Breast epithelium (tissue), 4 donors: ENCODE measurements around the gene ZNF808. TPM values are rescaled to one million over a fixed set of nuclear protein-coding genes. Genes with fewer than 3 reads are reported as not detected.
"Not testable (repeated sequence)": the region's sequence is repeated elsewhere in the genome, so short reads cannot be mapped to it uniquely, and the experiment has no call there.

ENCODE experiments used
- DNase-seq, 2 donors: peaks; one replicate each; pipeline ENCODE4 v3.0.0-alpha.2; 2019; ENCODE audit warnings: low spot score in 2 of 2
- H3K27ac ChIP-seq, 2 donors: fragments of 200-600 bp; sonication (generic) in 1 of 2; one replicate each; pipeline ENCODE4 v1.5.1; 2016 to 2019; ENCODE audit warnings: mild to moderate bottlenecking in 1 of 2
- H3K27me3 ChIP-seq, 2 donors: fragments of 200-600 bp; sonication (generic) in 1 of 2; one replicate each; pipeline versions ENCODE4 v1.5.1 to v1.6.0; 2017 to 2019; ENCODE audit warnings: control low read depth in 1 of 2, mild to moderate bottlenecking in 1 of 2
- H3K36me3 ChIP-seq: fragments of 200-600 bp; one replicate; pipeline ENCODE4 v1.5.1; 2019
- H3K4me1 ChIP-seq, 2 donors: fragments of 200-600 bp; sonication (generic); one replicate each; pipeline ENCODE4 v1.5.1; 2016 to 2019; ENCODE audit warnings: control low read depth in 1 of 2
- H3K4me3 ChIP-seq, 3 donors: fragments of 200-600 bp; sonication (generic); 1 replicate in 2 of 3; 2 replicates in 1 of 3; pipeline ENCODE4 v1.5.1; 2016 to 2019; ENCODE audit warnings: mild to moderate bottlenecking in 3 of 3, moderate library complexity in 2 of 3
- H3K9me3 ChIP-seq, 2 donors: fragments of 200-600 bp; sonication (generic) in 1 of 2; one replicate each; pipeline ENCODE4 v1.5.1; 2016 to 2019; ENCODE audit warnings: control low read depth in 1 of 2
- CTCF ChIP-seq, 3 donors: fragments of 450-650 bp; IDR thresholded peaks; one replicate each; pipeline ENCODE4 v1.5.1; 2016 to 2017; ENCODE audit warnings: antibody characterized with exemption in 3 of 3, mild to moderate bottlenecking in 3 of 3, moderate library complexity in 3 of 3
- POLR2A ChIP-seq: fragments of 450-650 bp; IDR thresholded peaks from one replicate; pipeline ENCODE4 v1.6.1; 2016; ENCODE audit warnings: antibody characterized with exemption, mild to moderate bottlenecking, moderate library complexity
- POLR2AphosphoS5 ChIP-seq, 3 donors: sonication (generic); formaldehyde crosslinking; IDR thresholded peaks; one replicate each; pipeline ENCODE4 v1.6.1; 2017; ENCODE audit warnings: antibody characterized with exemption in 3 of 3
- intact Hi-C: fragments of 100-400 bp; cut with DNase I; formaldehyde crosslinking; loops from one replicate; pipeline ENCODE4 v1.15.1; 2023; ENCODE audit warnings: low total_unique reads
- total RNA-seq, 3 donors: library from RNA; depleted of rRNA; stranded (reverse); fragments of >200 nt; gene quantifications; one replicate each; pipeline ENCODE4 v1.1.0, GENCODE V29; 2016

ZNF808 gene
- total RNA-seq, 3 donors from 2014 or later, result 20.6 to 35.1 (median 21.3) TPM

DNA sequence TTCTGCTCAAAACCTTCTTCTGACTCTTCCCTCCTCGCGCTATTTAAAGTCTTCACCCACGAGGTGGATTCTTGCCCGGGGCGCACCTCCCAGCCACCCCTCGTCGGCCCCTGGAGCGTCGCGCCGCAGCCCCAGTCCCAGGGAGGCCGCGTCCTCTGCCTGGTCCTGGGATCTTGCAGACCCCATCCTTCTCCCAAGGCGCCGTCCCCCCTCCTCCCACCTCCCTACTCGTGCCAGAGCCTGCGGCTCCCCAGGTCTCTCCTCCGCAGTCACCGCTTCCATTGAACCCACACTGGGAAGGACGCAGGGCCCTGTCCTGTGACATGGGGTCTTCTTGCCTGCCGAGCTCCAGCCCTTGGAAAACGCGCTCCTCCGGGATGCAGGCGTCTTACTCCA lies 486 bp downstream of the ZNF808 start:
- intact Hi-C loops, result no loop called here
- H3K27me3 ChIP-seq, result no peaks in the 10 kb centered on the region
- peak overlapping the region; percentile 88 to 96 for H3K27ac ChIP-seq
- no peak for TF ChIP-seq CTCF (IDR thresholded peaks at IDR 0.05)
- H3K36me3 ChIP-seq, result no peaks in the 10 kb centered on the region
- H3K4me3 ChIP-seq, result peak overlapping the region; percentile 61 to 80 (median 78)
- H3K4me1 ChIP-seq, result no peaks in the 10 kb centered on the region
- DNase-seq, result no peak
- no peaks in the 10 kb centered on the region for H3K9me3 ChIP-seq

DNA sequence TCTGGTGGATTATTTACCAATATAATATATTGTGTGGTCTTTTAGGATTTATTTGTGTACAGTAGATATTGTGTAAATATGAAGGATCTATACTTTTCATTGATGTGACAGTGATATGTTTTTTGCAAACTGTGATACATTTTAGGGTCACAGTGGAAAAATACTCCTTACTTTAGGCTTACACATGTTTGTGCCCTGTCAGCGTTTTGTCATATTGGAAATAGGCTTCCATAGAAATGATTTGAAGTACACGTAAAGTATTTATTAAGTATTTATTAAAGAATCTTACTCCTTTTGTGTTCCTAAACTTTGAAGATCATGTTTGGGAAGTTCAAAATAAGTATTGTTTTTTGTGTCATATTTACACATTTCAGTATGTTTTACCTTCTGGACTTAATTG lies 5.0 kb downstream of the ZNF808 start:
- intact Hi-C loops, result no loop called here
- TF ChIP-seq POLR2AphosphoS5 (IDR thresholded peaks at IDR 0.05), result no peak
- TF ChIP-seq POLR2A, result no peak
- TF ChIP-seq CTCF (IDR thresholded peaks at IDR 0.05), result no peak
- H3K9me3 ChIP-seq, result no peaks in the 10 kb centered on the region
- DNase-seq, result no peak
- H3K36me3 ChIP-seq, result no peaks in the 10 kb centered on the region
- H3K4me3 ChIP-seq, result no peak overlapping the region
- H3K27ac ChIP-seq, result no peak overlapping the region
- no peaks in the 10 kb centered on the region for H3K27me3 ChIP-seq
- no peaks in the 10 kb centered on the region for H3K4me1 ChIP-seq

GRCh38 chr19:52533901-52534300 lies 6.4 kb downstream of the ZNF808 start:
- intact Hi-C loops, result no loop called here
- H3K9me3 ChIP-seq, result no peaks in the 10 kb centered on the region
- H3K4me1 ChIP-seq, result no peaks in the 10 kb centered on the region
- no peak overlapping the region for H3K27ac ChIP-seq
- no peak overlapping the region for H3K4me3 ChIP-seq
- TF ChIP-seq CTCF (IDR thresholded peaks at IDR 0.05) (no peak), POLR2A (no peak), POLR2AphosphoS5 (IDR thresholded peaks at IDR 0.05) (no peak)
- no peaks in the 10 kb centered on the region for H3K36me3 ChIP-seq
- DNase-seq, result peak in 1 of 2 donors; percentile 35
- no peaks in the 10 kb centered on the region for H3K27me3 ChIP-seq

DNA sequence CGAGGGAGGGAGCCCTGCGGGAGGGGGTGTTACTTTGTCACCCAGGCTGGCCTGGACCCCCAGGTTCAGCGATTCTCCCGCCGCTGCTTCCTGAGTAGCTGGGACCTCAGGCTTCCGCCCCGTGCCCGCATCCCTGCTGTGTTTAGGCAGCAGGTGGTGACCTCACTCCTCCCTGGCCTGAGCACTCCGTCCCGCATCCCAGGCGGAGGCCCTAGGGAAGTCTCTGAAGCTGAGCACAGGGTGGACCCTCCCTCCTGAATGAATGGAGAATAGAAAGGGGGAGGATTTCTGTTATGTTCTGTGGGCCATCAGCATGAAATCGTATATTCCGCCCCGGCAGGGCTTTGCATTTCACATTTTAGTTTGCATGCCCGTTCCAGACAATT lies 7.9 kb downstream of the ZNF808 start:
- H3K4me1 ChIP-seq, DNase-seq, intact Hi-C loops, H3K27me3 ChIP-seq, H3K9me3 ChIP-seq, H3K36me3 ChIP-seq: not testable (repeated sequence)
- Histone ChIP-seq H3K4me3 (peak overlapping the region; percentile 58 to 81 (median 63)), H3K27ac (peak overlapping the region; percentile 69 to 88)

DNA sequence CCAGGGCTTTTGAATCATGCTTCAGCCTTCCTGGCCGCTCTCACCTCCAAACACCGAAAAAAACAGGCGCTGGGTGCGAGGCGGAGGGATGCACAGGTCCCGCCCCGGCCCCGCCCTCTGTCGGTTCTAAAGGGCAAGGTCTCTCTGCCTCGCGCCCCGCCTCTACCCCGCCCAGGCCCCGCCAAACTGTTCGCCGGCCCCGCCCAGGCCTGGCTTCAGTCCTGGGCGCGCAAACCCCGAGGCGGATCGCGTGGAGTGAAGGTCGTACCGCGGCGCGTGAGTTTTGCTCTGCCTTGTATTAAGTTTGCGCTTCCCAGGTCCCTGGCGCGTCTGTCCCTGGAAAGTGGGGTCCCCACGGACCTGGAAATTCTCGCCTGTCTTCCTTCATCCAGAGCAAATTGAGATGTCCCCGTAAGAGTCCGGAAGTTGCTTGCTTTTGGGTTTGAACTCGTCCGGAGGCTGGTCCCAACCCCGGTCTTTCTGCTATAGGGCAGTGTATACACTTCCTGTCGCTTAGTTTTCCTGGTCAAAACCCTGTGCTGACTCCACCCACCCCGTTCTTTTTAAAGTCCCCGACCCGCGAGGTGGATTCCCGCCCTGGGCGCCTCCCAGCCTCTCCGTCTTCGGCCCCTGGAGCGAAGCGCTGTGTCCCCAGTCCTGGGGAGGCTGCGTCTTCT lies 8.4 kb downstream of the ZNF808 start:
- peak; percentile 78 to 87 for DNase-seq
- Histone ChIP-seq H3K27ac (peak overlapping the region; percentile 69 to 88), H3K9me3 (no peaks in the 10 kb centered on the region), H3K4me3 (peak overlapping the region; percentile 58 to 81 (median 63)), H3K27me3 (no peaks in the 10 kb centered on the region), H3K36me3 (no peaks in the 10 kb centered on the region), H3K4me1 (no peaks in the 10 kb centered on the region)
- intact Hi-C loops, result no loop called here
- TF ChIP-seq POLR2A, result no peak
- TF ChIP-seq CTCF (IDR thresholded peaks at IDR 0.05), result no peak
- no peak for TF ChIP-seq POLR2AphosphoS5 (IDR thresholded peaks at IDR 0.05)

DNA sequence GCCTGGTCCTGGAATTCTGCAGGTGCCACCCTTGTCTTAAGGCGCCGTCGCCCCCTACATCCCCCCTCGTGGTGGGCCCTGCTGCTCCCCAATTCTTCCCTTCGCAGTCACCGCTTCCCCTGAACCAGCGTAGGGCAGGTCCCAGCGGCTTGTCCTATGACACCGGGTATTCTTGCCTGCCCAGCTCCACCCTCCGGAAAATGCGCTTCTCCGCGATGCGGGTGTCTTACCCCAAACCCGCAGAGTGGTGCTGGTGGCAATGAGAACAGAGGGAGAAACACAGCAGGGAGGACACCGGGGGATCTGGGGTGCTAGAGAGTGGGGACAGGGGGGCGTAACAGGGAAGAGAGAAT lies 9.0 kb downstream of the ZNF808 start:
- intact Hi-C loops, result no loop called here

GRCh38 chr19:52538815-52539214 lies 11.3 kb downstream of the ZNF808 start:
- DNase-seq, H3K9me3 ChIP-seq, H3K4me1 ChIP-seq, H3K4me3 ChIP-seq, H3K27me3 ChIP-seq, intact Hi-C loops, H3K27ac ChIP-seq, H3K36me3 ChIP-seq: not testable (repeated sequence)

More for the DNA sequence above, 9.0 kb downstream of the ZNF808 start:
- Histone ChIP-seq H3K4me3 (peak overlapping the region; percentile 58 to 81 (median 63)), H3K36me3 (no peaks in the 10 kb centered on the region), H3K27ac (peak overlapping the region; percentile 69 to 88), H3K4me1 (no peaks in the 10 kb centered on the region), H3K27me3 (no peaks in the 10 kb centered on the region), H3K9me3 (no peaks in the 10 kb centered on the region)
- TF ChIP-seq POLR2AphosphoS5 (IDR thresholded peaks at IDR 0.05), result no peak
- TF ChIP-seq CTCF (IDR thresholded peaks at IDR 0.05), result no peak
- no peak for TF ChIP-seq POLR2A
- no peak for DNase-seq

- H3K4me3 ChIP-seq, H3K27me3 ChIP-seq, H3K36me3 ChIP-seq, intact Hi-C loops, DNase-seq, H3K4me1 ChIP-seq, H3K9me3 ChIP-seq, H3K27ac ChIP-seq: not testable (repeated sequence)
These were observed 13.7 kb downstream of the ZNF808 start for GRCh38 chr19:52541176-52541575.
